HuH-7 (cell line): ENCODE measurements around the gene ARHGEF16.

Experiments used
- DNase-seq: peaks from one replicate; pipeline ENCODE4 v3.0.0; 2011; ENCODE audit warnings: low spot score

ARHGEF16 gene

GRCh38 chr1:3468236-3469103, 14.0 kb downstream of the ARHGEF16 start:
- no peak for DNase-seq

- no peak for DNase-seq
Observed at GRCh38 chr1:3469104-3469848, 14.8 kb downstream of the ARHGEF16 start.

- DNase-seq, result no peak
Observed at GRCh38 chr1:3469849-3470649, 15.6 kb downstream of the ARHGEF16 start.

- no peak for DNase-seq
Observed at GRCh38 chr1:3470650-3471355, 16.3 kb downstream of the ARHGEF16 start.

GRCh38 chr1:3471356-3472087, 17.1 kb downstream of the ARHGEF16 start:
- DNase-seq, result peak; percentile 91

GRCh38 chr1:3472088-3472850, 17.8 kb downstream of the ARHGEF16 start:
- no peak for DNase-seq

- no peak for DNase-seq
Observed at GRCh38 chr1:3472906-3473305, 18.4 kb downstream of the ARHGEF16 start.

GRCh38 chr1:3473381-3473844, 18.9 kb downstream of the ARHGEF16 start:
- DNase-seq, result no peak

GRCh38 chr1:3474016-3474415, 19.6 kb downstream of the ARHGEF16 start:
- no peak for DNase-seq

- DNase-seq, result no peak
Observed at GRCh38 chr1:3474421-3474820, 20.0 kb downstream of the ARHGEF16 start.

- no peak for DNase-seq
Observed at GRCh38 chr1:3475839-3476573, 21.5 kb downstream of the ARHGEF16 start.

- DNase-seq, result no peak
Observed at GRCh38 chr1:3476666-3477065, 22.2 kb downstream of the ARHGEF16 start.

- no peak for DNase-seq
Observed at GRCh38 chr1:3477241-3477995, 23.0 kb downstream of the ARHGEF16 start.

GRCh38 chr1:3478187-3478586, 23.7 kb downstream of the ARHGEF16 start:
- DNase-seq, result no peak

GRCh38 chr1:3479511-3480368, 25.3 kb downstream of the ARHGEF16 start:
- DNase-seq, result no peak

GRCh38 chr1:3480369-3480719, 25.9 kb downstream of the ARHGEF16 start:
- DNase-seq, result peak; percentile 44

- no peak for DNase-seq
Observed at GRCh38 chr1:3481046-3481445, 26.6 kb downstream of the ARHGEF16 start.

- no peak for DNase-seq
Observed at GRCh38 chr1:3481836-3482375, 27.4 kb downstream of the ARHGEF16 start.
